Breast epithelium (tissue), 3 donors: ENCODE measurements around the gene MORN1.

ENCODE experiments used
- CTCF ChIP-seq, 3 donors: fragments of 450-650 bp; IDR thresholded peaks; one replicate each; pipeline ENCODE4 v1.5.1; 2016 to 2017; ENCODE audit warnings: antibody characterized with exemption in 3 of 3, mild to moderate bottlenecking in 3 of 3, moderate library complexity in 3 of 3
- POLR2AphosphoS5 ChIP-seq, 3 donors: sonication (generic); formaldehyde crosslinking; IDR thresholded peaks; one replicate each; pipeline ENCODE4 v1.6.1; 2017; ENCODE audit warnings: antibody characterized with exemption in 3 of 3

GRCh38 chr1:2408456-2408855 is 17.1 kb upstream of the MORN1 start:
- TF ChIP-seq CTCF (IDR thresholded peaks at IDR 0.05) (no peak), POLR2AphosphoS5 (IDR thresholded peaks at IDR 0.05) (no peak)
